GM23248 (cell line): ENCODE results near the gene AQP12A. TPM values are rescaled to one million over a fixed set of nuclear protein-coding genes. Genes with fewer than 3 reads are reported as not detected.

ENCODE experiments used
- DNase-seq: peaks from one replicate; pipeline ENCODE4 v3.0.0-alpha.2; 2015
- H2AFZ ChIP-seq: fragments of 200-600 bp; sonication (generic); 2 replicates; pipeline ENCODE4 v1.6.1; 2016; ENCODE audit warnings: antibody characterized with exemption
- H3F3A ChIP-seq: fragments of 200-600 bp; sonication (generic); 2 replicates; pipeline ENCODE4 v1.6.1; 2016; ENCODE audit warnings: mild to moderate bottlenecking, antibody characterized with exemption, mixed run types; ENCODE audit not compliant: insufficient read depth
- H3K27ac ChIP-seq: fragments of 200-600 bp; sonication (generic); 2 replicates; pipeline ENCODE4 v1.5.1; 2016; ENCODE audit warnings: mild to moderate bottlenecking
- H3K27me3 ChIP-seq: fragments of 200-600 bp; sonication (generic); replicated peaks from 2 replicates; pipeline ENCODE4 v1.6.1; 2016; ENCODE audit warnings: mild to moderate bottlenecking; ENCODE audit not compliant: insufficient read depth
- H3K36me3 ChIP-seq: fragments of 200-600 bp; sonication (generic); 2 replicates; pipeline ENCODE4 v1.6.1; 2016; ENCODE audit warnings: low read depth, mild to moderate bottlenecking
- H3K4me1 ChIP-seq: fragments of 200-600 bp; sonication (generic); 2 replicates; pipeline ENCODE4 v1.6.1; 2016; ENCODE audit warnings: mild to moderate bottlenecking; ENCODE audit not compliant: insufficient read depth
- H3K4me2 ChIP-seq: fragments of 200-600 bp; sonication (generic); one replicate; pipeline ENCODE4 v1.6.1; 2016; ENCODE audit warnings: mild to moderate bottlenecking; ENCODE audit not compliant: unreplicated experiment
- H3K4me3 ChIP-seq: fragments of 200-600 bp; sonication (generic); 2 replicates; pipeline ENCODE4 v1.5.1; 2016; ENCODE audit warnings: mild to moderate bottlenecking
- H3K79me2 ChIP-seq: fragments of 200-600 bp; sonication (generic); 2 replicates; pipeline ENCODE4 v1.6.1; 2016; ENCODE audit warnings: mild to moderate bottlenecking; ENCODE audit not compliant: insufficient read depth
- H3K9ac ChIP-seq: fragments of 200-600 bp; sonication (generic); 2 replicates; pipeline ENCODE4 v1.6.1; 2016; ENCODE audit warnings: mild to moderate bottlenecking
- H3K9me2 ChIP-seq: fragments of 200-600 bp; sonication (generic); 2 replicates; pipeline ENCODE4 v1.6.1; 2016; ENCODE audit warnings: mixed run types, mild to moderate bottlenecking, moderate library complexity; ENCODE audit not compliant: insufficient read depth
- H3K9me3 ChIP-seq: fragments of 200-600 bp; sonication (generic); one replicate; pipeline ENCODE4 v1.6.1; 2017; ENCODE audit warnings: low read depth
- H4K20me1 ChIP-seq: fragments of 200-600 bp; sonication (generic); 2 replicates; pipeline ENCODE4 v1.6.0; 2016; ENCODE audit not compliant: insufficient read depth
- EZH2 ChIP-seq: fragments of 200-600 bp; sonication (generic); IDR thresholded peaks from 2 replicates; pipeline ENCODE4 v1.6.1; 2018; ENCODE audit warnings: antibody characterized with exemption, mild to moderate bottlenecking; ENCODE audit not compliant: insufficient read depth, poor library complexity, severe bottlenecking
- EZH2phosphoT487 ChIP-seq: fragments of 200-600 bp; sonication (generic); IDR thresholded peaks from 2 replicates; pipeline ENCODE4 v1.6.1; 2018; ENCODE audit warnings: antibody characterized with exemption, moderate library complexity, mild to moderate bottlenecking, low read depth; ENCODE audit not compliant: insufficient read depth
- WGBS, 2 experiments: methylation state at CpG; one replicate each; pipeline ENCODE4 v1.1.6; 2015 to 2017; ENCODE audit warnings: low lambda C conversion rate in 2 of 2, low coverage in 1 of 2; ENCODE audit errors: missing lambda C conversion rate in 2 of 2; 5-methylcytosine and 5-hydroxymethylcytosine counted together
- in situ Hi-C: fragments of 300-500 bp; cut with MboI; formaldehyde crosslinking; loops from 2 replicates; pipeline ENCODE4 v1.15.0; 2020
- polyA plus RNA-seq: library from polyadenylated mRNA; unstranded; fragments of >200 nt; fragmentation: Nextera tagmentation; extraction: Ambion mirVana; gene quantifications from 2 replicates; pipeline ENCODE4 v1.2.1, GENCODE V29; 2016
- total RNA-seq: library from RNA; depleted of rRNA; stranded (reverse); fragments of >200 nt; shearing (Covaris generic); gene quantifications from 2 replicates; pipeline ENCODE4 v1.2.3, GENCODE V29; 2014

Gene AQP12A
- total and polyA plus RNA-seq, 2 experiments from 2014 or later: not detected

DNA sequence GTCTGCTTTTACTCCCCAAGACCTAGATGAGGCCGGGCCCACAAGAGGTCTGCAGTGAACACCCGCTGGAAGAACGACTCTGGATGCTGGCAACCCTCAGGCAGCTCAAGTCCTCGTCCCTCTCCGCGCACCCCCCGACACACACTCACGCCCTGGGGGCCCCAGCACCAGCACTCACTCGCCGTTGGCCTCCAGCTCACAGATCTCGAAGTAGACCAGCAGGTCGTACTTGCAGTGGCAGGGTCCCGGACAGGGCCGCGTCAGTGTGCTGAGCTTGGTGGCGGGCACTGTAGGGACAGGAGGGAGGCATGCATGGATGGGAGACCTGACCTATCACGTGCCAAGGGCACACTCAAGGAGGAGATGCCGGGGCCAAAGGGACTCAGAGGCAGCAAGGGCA is 49.4 kb downstream of the AQP12A start:
- Histone ChIP-seq H3K27me3 (peaks cover 9% of the 10 kb centered on the region), H3K79me2 (no peaks in the 10 kb centered on the region), H3K9ac (no peak overlapping the region), H3K9me2 (no peaks in the 10 kb centered on the region), H4K20me1 (no peaks in the 10 kb centered on the region), H3K36me3 (no peaks in the 10 kb centered on the region), H3K27ac (no peak overlapping the region), H3F3A (no peaks in the 10 kb centered on the region), H3K4me2 (no peak overlapping the region), H3K9me3 (no peaks in the 10 kb centered on the region), H2AFZ (no peak overlapping the region), H3K4me3 (no peak overlapping the region), H3K4me1 (no peaks in the 10 kb centered on the region)
- in situ Hi-C loops: no loop called here
- WGBS, 2 experiments: 58 to 63% methylated on average over 18 of the region's 18 CpGs
- TF ChIP-seq EZH2 (no peak), EZH2phosphoT487 (no peak)
- no peak for DNase-seq

- Histone ChIP-seq H3K4me1 (no peaks in the 10 kb centered on the region), H3K27me3 (peaks cover 9% of the 10 kb centered on the region), H3K9me2 (no peaks in the 10 kb centered on the region), H3F3A (no peaks in the 10 kb centered on the region), H3K79me2 (no peaks in the 10 kb centered on the region), H3K36me3 (no peaks in the 10 kb centered on the region), H4K20me1 (no peaks in the 10 kb centered on the region), H3K4me3 (no peak overlapping the region), H3K27ac (no peak overlapping the region), H3K9me3 (no peaks in the 10 kb centered on the region), H2AFZ (no peak overlapping the region), H3K9ac (no peak overlapping the region), H3K4me2 (no peak overlapping the region)
- in situ Hi-C loops: no loop called here
- DNase-seq: no peak
- 50 to 52% methylated on average over 10 to 13 of the region's 13 CpGs for WGBS, 2 experiments
- TF ChIP-seq EZH2 (no peak), EZH2phosphoT487 (no peak)
Measured at GRCh38 chr2:240742602-240743095, 51.0 kb downstream of the AQP12A start.

DNA sequence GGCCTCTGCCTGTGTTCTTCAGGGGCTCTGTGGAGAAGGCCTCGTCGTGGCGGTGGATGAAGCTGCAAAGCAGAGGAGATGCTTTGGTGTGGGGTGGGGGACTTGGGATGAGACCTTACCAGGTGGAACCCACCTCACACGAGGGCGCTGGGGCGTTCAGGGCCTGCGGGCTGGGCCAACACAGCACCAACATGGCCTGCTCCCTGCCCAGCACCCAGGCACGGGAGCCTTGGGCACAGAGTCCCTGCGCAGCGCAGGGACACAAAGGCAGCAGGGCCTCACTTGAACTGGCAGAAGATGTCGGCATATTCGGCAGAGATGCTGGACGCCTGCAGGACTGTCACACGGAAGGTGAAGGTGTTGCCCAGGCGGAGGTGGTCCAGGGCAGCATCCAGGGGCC is 53.8 kb downstream of the AQP12A start:
- H3K9me3 ChIP-seq: no peaks in the 10 kb centered on the region
- no peak overlapping the region for H2AFZ ChIP-seq
- H4K20me1 ChIP-seq: no peaks in the 10 kb centered on the region
- H3F3A ChIP-seq: no peaks in the 10 kb centered on the region
- no peaks in the 10 kb centered on the region for H3K36me3 ChIP-seq
- peaks cover 6% of the 10 kb centered on the region; the same call in 1 of the 2 replicates for H3K27me3 ChIP-seq
- no peak overlapping the region for H3K4me2 ChIP-seq
- WGBS, 2 experiments: 64 to 71% methylated on average over 15 of the region's 15 CpGs
- H3K4me1 ChIP-seq: no peaks in the 10 kb centered on the region
- no peak for DNase-seq
- H3K9ac ChIP-seq: no peak overlapping the region
- H3K79me2 ChIP-seq: no peaks in the 10 kb centered on the region
- no peak overlapping the region for H3K27ac ChIP-seq
- H3K4me3 ChIP-seq: no peak overlapping the region
- H3K9me2 ChIP-seq: no peaks in the 10 kb centered on the region
- in situ Hi-C loops: no loop called here
- TF ChIP-seq EZH2: no peak
- no peak for TF ChIP-seq EZH2phosphoT487

DNA sequence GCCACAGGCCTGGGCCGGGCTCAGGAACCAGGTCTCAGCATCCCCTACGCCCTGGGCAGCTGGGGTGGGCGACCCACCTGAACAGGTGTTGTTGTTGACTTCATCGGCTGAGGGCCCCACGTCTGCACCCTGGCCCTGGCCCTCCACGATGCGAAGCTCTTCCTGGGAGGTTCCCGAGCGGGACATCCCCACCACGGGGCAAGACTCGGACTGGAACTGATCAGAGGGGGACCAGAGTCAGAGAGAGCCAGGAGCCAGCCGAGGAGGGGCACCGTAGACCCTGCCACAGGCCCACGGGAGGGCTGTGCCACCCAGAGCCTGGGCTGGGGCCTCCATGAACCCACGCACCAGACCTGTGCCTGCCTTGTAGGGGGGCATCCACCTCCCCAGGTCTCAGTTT is 54.3 kb downstream of the AQP12A start:
- H3K36me3 ChIP-seq: no peaks in the 10 kb centered on the region
- H3K9ac ChIP-seq: no peak overlapping the region
- H3K27me3 ChIP-seq: peaks cover 6% of the 10 kb centered on the region; the same call in 1 of the 2 replicates
- H3K27ac ChIP-seq: no peak overlapping the region
- 49 to 51% methylated on average over 13 to 15 of the region's 15 CpGs for WGBS, 2 experiments
- no peaks in the 10 kb centered on the region for H3K79me2 ChIP-seq
- H3K9me3 ChIP-seq: no peaks in the 10 kb centered on the region
- H3K4me2 ChIP-seq: no peak overlapping the region
- H2AFZ ChIP-seq: no peak overlapping the region
- in situ Hi-C loops: no loop called here
- H4K20me1 ChIP-seq: no peaks in the 10 kb centered on the region
- TF ChIP-seq EZH2: no peak
- TF ChIP-seq EZH2phosphoT487: no peak
- no peak for DNase-seq
- no peaks in the 10 kb centered on the region for H3K4me1 ChIP-seq
- no peak overlapping the region for H3K4me3 ChIP-seq
- no peaks in the 10 kb centered on the region for H3F3A ChIP-seq
- H3K9me2 ChIP-seq: no peaks in the 10 kb centered on the region

- no peak overlapping the region for H2AFZ ChIP-seq
- H4K20me1 ChIP-seq: no peaks in the 10 kb centered on the region
- no peak overlapping the region for H3K27ac ChIP-seq
- TF ChIP-seq EZH2phosphoT487: no peak
- TF ChIP-seq EZH2: no peak
- no peak overlapping the region for H3K4me2 ChIP-seq
- no peaks in the 10 kb centered on the region for H3K79me2 ChIP-seq
- H3K9me3 ChIP-seq: no peaks in the 10 kb centered on the region
- H3K4me1 ChIP-seq: no peaks in the 10 kb centered on the region
- 71 to 75% methylated on average over 12 to 16 of the region's 16 CpGs for WGBS, 2 experiments
- no peaks in the 10 kb centered on the region for H3F3A ChIP-seq
- H3K4me3 ChIP-seq: no peak overlapping the region
- no peaks in the 10 kb centered on the region for H3K36me3 ChIP-seq
- H3K9me2 ChIP-seq: no peaks in the 10 kb centered on the region
- no peak for DNase-seq
- no peak overlapping the region for H3K9ac ChIP-seq
- in situ Hi-C loops: no loop called here
- H3K27me3 ChIP-seq: peaks cover 6% of the 10 kb centered on the region; the same call in 1 of the 2 replicates
Measured at GRCh38 chr2:240746671-240747070, 55.0 kb downstream of the AQP12A start.
